Stimulated activated CD8-positive, alpha-beta memory T cell treated with anti-CD3 and anti-CD28 coated beads, Interleukin-15, amount 100 ng/mL, for 24 hours (primary cell): ENCODE results near the gene PPID.
"Not testable (repeated sequence)": the region's sequence is repeated elsewhere in the genome, so short reads cannot be mapped to it uniquely, and the experiment has no call there.

Experiments
- DNase-seq: peaks from one replicate; pipeline ENCODE4 v3.0.0-alpha.2; 2020; ENCODE audit warnings: low read depth

PPID gene

DNA sequence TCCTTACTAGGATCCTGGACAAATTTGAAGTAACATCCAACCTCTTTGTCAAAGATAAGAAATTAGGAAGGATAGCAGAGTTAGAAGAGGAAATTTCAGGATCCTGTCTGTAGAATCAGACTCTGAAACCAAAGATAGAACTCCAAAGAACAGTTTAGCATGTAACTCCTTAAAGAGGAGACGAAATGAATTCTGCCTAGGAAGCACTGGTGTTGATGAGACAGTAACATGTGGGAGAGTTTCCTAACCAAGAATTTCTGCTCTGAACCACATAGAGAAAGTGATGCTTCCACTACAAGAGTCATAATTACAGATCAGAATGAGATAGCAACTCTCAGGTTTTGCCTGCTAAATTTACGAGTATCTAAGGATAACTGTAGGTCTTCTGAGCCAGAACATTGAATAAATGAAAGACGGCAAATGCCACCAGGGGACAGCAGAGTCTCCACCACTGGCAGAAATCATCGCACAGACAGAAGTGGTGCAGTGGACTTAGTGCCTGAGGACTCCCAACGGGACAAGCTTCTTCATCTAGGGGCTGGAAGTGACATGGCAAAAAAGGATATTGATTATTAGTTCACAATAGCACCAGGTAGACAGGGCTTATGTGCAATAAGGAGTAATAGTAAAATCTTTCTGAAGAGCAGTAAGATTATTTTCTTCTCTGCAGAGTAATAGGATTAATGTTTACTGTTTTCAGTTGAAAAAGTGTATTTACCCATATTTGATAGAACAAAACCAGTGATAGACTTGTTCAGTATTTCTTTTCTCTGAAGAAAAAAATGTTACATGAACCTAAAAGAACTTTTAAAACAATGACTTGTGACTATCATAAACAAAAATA, 6.7 kb upstream of the PPID start:
- DNase-seq: no peak

DNA sequence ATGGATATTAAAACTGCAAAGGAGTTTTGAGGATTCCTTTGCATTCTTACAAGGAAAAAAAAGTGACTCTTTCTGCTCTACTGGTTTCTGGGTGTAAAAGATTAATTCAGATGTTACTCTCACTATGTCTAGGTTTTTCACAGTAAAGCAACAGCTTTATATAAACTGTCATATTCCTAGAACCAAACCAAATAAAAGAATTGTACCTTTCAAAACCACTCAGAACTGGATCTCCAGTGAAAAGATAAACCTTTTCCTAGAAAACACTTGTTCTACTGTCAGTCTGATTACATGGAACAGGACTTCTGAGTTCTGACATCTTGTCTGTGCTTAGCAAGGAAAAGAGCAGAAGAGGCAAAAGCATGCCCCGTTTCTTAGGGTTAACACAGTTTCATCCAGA, 5.0 kb upstream of the PPID start:
- DNase-seq: no peak

DNA sequence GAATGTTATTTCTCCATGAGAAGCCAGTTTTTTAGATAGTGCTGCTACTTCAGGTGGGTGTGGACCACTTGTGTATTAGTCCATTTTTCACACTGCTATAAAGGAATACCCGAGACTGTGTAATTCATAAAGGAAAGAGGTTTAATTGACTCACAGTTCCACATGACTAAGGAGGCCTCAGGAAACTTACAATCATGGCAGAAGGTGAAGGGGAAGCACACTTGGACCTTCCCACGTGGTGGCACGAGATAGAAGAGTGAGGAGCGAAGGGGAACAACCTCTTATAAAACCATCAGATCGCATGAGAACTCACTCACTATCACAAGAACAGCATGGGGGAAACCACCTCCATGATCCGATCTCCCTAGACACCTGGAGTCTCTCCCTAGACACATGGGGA, 3.4 kb upstream of the PPID start:
- DNase-seq: no peak

DNA sequence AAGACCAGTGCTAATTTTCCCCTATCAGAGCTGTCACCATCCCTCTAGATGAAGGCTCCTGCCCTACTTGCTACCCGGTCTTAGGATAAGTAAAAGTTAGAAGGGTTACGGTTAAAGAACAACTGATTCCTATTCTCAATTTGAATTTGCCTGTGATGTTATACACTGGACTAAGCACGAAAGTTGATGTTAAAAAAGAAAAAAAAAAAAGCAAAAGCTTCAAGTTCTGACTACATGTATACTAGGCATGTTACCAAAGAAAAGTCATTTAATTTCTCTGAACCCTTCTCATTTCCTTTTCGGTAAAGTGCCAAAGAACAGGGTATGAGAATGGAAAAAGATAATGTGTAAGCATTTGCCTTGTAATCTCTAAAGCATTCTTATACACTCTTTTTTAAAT, 1.4 kb upstream of the PPID start:
- no peak for DNase-seq

DNA sequence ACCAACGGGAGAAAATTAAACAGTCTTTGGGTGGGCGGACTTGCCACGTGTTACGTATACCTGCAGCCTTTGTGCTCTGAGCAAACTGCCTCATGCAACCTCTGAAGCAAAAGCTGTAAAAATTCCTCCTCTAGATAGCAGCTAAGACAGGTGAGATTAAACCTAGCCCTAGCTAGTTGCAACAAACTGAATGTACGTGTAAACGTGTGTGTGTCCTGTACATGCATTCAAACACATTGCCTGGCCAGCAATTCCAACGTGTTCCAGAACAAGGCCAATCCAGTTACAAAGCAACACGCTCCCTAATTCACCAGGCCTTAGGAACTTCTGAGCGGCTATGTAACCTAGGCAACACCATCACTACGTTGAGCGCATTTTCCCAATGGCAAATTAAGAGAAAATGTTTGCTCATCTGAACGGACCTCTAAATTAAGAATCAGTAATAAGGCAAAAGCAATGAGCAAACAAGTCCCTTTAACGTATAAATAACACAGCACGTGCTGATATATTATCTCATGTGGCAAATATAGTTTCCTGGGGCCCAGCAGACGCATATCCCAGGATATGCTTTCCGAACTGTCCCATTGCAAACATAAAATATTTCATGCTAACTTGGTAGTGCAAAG, 792 bp downstream of the PPID start:
- DNase-seq: no peak

DNA sequence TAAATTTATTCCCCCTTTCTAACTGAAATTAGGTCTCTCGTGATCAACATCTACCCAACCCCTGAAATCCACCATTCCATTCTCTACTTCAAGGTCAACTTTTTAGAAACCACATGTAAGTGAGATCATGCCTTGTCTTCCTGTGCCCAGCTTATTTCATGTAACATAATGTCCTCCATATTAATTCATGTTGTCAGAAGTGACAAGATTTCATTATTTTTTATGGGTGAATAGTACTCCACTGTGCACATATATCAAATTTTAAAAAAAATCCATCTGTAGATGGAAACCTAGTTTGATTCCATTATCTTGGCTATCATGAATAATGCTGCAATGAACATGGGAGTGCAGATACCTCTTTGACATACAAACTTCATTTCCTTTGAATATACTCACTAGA, 1.5 kb downstream of the PPID start:
- DNase-seq: no peak

DNA sequence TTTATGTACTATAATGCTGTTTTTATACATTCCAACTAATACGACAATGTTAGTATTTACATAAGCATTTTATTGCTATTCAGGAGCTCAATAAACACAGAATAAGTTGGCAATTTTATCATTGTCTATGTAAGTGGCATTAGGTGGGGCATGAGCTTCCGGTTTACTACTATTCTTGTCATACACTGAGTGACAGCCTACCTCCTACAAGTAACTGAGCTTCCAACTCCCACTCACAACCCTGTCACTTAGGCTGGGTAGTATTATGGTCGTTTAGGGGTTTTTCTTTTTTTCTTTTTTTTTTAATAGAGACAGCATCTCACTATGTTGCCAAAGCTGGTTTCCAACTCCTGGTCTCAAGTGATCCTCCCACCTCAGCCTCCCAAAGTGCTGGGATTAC, 7.4 kb downstream of the PPID start:
- no peak for DNase-seq

DNA sequence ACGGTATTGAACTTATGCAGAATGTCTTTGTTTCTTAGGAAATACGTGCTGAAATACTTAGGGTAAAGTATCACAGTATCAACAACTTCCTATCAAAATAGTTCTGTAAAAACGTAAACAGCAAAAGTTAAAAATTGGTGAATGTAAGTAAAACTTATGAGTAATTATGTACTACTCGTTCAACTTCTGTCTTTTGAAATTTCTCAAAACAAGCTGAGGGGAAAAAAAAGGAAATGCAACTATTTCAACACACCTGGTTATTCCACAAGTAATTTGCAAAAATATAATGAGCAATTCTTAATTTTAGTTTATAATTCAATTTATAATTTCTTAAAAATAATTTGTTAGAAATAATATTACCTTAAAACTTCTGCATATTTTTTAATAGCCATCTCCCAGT, 8.3 kb downstream of the PPID start:
- no peak for DNase-seq

DNA sequence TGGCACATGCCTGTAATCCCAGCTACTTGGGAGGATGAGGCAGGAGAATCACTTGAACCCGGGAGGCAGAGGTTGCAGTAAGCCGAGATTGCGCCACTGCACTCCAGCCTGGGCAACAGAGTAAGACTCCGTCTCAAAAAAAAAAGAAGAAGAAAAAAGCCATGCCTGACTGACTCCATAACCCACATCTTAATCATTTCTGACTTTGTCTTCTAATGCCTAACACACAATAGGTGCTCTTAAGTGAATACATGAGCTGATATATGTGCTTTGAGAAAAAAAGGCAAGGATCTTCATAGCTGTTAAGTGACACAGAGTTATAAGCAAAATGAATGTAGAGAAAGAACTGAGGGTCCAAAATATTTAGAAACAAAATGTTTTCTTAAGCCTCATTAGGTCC, 10.6 kb downstream of the PPID start:
- DNase-seq: not testable (repeated sequence)

DNA sequence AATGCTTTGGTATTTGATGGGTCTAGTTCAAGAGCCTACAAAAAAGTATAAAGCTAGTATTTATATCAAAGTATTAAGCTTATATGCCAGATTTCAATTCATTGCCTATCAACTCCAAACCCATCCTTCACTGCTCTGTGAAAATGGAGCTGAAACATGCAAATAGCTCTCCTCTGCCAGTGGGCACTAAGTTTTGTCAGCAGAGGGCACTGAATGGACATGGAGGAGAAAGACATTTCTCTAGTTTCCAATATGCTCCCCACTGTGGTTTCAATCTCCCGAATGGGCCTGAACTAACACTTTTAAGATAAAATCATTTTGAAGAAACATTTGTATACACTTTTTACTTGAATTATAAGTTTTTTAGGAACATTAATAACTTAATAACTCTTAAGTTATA, 12.4 kb downstream of the PPID start:
- no peak for DNase-seq

DNA sequence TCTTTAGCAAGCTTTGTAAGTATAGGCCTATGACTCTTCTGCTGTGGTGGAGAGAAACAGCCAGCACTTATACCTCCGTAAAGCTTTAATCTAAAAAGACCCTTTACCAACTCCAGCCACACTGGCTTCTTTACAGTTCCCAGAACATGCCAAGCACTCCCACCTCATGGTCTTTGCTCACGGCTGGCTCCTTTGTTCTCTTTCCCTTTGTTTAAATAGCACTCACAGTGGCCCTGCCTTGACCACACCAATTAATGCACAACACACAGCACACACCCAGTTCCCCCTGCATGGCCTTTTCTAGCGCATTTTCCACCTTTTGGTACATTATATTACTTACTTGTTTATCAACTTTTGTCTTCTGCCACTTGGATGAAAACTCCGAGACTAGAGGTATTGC, 18.9 kb downstream of the PPID start:
- DNase-seq: no peak

DNA sequence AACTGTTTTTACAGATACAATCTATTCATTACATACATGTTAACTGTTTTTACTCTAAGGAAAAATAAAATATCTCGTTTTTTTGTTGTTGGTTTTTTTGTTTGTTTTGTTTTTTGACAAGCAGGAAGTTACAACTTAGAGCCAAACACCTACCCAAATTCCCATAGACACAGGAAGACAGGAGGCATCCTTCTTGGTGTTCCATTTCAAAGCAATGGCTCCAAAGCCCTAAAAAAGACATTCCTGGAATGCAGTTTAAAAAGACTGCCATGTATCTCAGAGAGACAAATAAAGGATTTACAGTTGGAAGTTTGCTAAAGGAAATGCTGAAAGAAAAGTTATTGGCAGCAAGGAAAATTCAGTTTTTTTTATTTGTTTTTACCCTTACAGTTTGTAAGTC, 34.4 kb downstream of the PPID start:
- DNase-seq: no peak

DNA sequence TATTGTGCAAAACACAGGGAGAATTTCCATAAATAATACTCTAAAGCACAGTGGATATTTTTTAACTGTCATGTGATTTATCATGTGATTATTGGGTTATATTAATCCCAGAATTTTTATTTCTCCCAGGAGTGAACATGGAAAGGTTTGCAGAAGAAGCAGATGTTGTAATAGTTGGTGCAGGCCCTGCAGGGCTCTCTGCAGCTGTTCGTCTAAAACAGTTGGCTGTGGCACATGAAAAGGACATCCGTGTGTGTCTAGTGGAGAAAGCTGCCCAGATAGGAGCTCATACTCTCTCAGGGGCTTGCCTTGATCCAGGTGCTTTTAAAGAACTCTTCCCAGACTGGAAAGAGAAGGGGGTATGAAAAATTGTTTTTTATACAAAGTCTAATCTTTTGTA, 41.1 kb downstream of the PPID start:
- no peak for DNase-seq

DNA sequence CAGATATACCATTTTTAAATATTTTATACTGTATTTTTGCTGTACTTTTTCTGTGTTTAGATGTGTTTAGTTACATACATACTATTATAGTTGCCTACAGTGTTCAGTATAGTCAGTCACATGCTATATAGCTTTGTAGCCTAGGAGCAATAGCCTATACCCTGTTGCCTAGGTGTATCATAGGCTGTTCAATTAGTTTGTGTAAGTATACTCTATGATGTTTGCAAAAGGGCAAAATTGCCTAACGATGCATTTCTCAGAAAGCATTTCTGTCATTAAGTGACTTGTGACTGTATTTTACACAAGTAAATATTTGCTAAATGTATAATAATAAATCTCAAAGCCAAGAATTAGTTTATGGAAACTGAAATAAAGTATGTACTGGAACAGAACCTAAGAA, 41.6 kb downstream of the PPID start:
- no peak for DNase-seq

DNA sequence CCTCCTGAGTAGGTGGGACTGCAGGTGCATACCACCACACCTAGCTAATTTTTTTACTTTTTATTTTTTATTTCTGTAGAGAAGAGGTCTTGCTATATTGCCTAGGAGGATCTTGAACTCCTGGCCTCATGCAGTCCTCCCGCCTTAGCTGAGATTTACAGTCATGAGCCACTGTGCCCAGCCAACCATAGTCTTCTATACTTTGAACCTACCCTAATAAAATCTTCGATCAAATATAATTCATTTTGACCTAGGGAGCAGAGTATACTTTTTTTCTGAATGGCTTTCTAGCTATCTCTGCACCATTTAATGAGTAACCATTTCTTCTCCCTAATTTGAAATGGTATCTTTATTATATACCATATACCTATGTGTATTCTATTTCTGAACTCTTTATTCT, 44.4 kb downstream of the PPID start:
- no peak for DNase-seq

DNA sequence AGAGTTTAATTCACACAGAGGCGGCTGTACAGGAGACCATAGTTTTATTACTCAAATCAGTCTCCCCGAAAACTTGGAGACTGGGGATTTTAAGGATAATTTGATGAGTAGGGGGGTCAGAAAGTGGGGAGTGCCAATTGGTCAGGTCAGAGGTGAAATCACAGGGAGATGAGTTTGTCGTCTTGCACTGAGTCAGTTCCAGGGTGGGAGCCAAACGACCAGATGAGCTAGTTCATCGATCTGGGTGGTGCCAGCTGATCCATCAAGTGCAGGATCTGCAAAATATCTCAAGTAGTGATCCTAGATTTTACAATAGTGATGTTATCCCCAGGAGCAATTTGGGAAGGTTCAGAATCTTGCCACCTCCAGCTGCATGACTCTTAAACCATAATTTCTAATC, 47.1 kb downstream of the PPID start:
- DNase-seq: no peak

DNA sequence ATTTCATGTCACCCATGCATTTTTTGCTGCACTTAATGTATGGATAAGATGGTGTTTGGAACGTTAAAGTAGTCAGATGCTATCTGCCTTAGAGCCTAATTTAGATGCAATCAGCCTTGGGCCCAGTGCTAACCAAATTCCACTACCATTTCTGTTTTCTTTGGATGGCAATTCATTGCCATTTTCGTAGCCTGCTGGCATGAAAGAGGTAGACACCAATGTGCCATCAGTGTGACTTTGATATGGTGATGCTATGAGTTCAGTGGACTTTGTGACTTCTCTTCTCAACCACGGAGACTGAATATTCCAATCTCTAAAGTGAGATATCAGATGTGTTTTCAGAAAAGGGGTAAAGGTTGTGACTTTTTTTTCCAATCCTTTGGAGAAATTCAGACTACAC, 49.6 kb downstream of the PPID start:
- no peak for DNase-seq

DNA sequence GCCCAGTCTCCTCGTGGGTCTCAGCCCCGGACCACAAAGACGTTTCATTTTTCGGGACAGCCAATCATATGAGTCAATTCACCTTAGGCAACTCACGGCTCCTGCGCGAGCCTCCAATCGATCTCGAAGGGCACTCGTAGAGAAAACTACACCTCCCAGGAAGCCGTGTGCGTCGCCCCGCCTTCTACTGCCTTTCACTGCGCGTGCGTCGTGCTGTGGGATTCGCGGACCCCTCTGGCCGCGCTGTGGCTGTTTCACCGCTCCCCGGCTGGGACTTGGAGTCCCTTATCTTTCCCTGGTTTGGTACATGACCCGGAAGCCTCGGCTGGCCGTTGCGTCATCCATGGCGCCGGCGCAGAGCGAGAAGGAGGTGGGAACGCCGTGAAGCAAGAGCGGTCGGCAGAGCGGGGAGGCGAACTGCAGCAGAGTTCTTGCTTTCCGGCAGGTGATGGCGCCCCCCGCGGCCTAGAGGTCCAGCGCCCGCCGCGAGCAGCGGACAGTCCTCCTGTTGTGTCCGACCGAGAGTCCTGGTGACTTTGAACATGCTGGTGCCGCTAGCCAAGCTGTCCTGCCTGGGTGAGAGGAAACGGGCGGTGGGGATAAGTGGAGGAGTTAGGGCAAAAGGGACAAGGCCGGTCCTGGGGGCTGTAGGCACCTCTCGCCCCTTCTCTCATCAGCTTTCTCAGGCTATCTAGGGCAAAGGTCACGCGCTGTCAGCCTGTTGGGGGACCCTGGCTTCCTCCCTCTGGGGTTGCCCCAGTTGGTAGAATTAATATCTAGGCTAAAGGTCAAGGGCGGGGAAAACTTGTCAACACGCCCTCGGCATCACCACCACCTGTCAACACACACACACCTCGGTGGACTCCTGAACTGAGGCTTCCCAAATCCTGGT, 51.0 kb downstream of the PPID start, which contains the start of gene ETFDH:
TSS of gene ETFDH (plus strand) at position 382 of the 892 bp plus-strand sequence. CDS start at position 543, 161 bp downstream.
- peak; percentile 88 for DNase-seq

DNA sequence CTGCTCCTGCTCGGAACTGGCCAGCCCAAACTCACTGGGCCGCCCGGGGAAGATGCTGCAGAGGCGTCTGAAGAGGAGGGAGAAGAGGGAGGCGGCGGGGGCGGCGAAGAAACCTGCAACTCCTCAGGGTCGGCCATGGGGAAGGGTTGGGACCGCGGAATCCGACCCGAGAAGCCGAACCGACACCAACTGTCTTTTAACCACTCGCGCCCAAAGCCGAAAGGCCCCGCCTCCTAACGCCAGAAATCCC, 51.6 kb downstream of the PPID start, which contains the start of gene C4orf46:
TSS of gene C4orf46 (minus strand) at position 223 of the 250 bp plus-strand sequence. CDS start at position 137, 86 bp downstream.
- DNase-seq: no peak

DNA sequence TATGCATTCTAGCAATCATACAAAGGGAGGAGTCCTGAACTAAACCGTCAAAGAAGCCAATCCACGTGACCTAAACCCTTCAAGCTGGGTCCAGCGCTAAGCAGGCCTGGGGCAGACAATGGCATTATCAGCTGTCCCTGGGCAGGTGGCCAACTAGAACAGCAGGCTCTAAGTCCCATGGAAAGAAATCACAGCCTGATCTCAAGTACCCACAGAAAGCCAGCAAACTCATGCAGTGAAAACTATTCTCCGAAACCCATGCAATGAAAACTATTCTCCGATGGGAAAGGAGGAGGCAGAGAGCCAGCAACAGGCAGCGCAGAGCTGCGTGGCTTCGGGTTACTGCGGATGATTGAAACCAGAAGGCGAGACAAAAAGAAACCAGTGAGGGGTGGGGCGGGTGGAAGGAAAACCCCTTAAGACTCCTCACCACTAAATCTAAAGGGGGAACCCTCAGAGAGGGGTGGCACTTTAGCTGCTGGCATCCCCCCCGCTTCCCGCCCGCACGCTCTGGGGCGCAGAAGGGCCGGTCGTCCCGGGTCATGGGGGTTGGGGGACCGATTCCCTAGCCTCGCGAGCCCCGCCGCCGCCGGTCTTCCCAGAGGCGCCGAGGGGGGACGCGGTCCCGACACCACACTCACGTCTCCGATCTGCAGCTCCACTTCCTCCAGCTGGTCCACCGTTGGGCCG, 52.1 kb downstream of the PPID start:
- DNase-seq: peak; percentile 21

DNA sequence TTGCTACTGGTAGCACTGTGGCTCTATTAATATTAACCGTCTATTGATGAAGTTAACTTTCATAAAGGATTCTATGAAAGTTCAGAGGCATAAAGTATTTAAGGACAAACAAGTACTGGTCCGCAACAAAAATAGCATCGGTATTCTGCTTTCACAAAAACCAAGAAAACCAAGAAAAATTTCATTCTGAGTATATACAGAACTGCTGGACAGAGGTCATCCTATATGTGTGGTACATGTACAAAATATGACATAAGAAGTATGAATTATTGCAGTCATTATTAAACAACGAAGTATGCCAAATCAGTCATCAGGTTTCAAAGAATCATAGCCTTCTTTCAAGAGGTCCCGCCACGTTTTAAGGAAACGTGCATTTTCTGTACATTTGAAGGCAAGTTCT, 53.9 kb downstream of the PPID start:
- DNase-seq: no peak

DNA sequence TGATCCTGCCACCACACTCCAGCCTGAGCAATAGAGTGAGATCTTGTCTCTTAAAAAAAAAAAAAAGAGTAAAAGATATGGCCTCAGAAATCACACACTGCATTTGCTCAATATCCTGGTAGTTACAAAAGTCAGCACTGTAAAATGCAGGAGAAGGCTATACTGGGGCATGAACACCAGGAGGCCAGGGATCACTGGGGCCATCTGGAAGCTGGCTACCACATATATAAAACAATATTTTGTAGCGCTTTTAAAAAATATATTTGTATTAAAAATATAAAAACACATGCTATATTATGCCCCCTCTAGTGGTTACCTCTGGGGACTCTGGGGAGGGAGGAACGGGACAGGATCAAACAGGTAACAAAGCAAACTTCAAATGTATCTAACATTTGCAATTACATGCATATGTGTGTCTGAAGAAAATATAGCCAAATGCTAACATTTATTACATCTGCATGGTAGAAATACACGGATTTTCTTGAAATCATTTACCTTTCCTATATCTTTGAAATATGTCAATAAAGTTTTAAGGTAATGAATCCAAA, 55.5 kb downstream of the PPID start:
- DNase-seq: no peak
